B cell (primary cell): ENCODE measurements around the gene CATSPER1.

Experiments
- EZH2 ChIP-seq: IDR thresholded peaks from 2 replicates; pipeline ENCODE4 v1.6.1; 2012; ENCODE audit warnings: borderline replicate concordance, low read depth, mild to moderate bottlenecking, moderate library complexity, low read length; ENCODE audit not compliant: insufficient read depth, poor library complexity, severe bottlenecking
- TF ChIP-seq, protein P1 (sequence below): fragments of 200-600 bp; IDR thresholded peaks from one replicate; pipeline ENCODE4 v1.8.0; 2022; ENCODE audit warnings: antibody characterized with exemption, mild to moderate bottlenecking

- TF ChIP-seq, protein P1, sequence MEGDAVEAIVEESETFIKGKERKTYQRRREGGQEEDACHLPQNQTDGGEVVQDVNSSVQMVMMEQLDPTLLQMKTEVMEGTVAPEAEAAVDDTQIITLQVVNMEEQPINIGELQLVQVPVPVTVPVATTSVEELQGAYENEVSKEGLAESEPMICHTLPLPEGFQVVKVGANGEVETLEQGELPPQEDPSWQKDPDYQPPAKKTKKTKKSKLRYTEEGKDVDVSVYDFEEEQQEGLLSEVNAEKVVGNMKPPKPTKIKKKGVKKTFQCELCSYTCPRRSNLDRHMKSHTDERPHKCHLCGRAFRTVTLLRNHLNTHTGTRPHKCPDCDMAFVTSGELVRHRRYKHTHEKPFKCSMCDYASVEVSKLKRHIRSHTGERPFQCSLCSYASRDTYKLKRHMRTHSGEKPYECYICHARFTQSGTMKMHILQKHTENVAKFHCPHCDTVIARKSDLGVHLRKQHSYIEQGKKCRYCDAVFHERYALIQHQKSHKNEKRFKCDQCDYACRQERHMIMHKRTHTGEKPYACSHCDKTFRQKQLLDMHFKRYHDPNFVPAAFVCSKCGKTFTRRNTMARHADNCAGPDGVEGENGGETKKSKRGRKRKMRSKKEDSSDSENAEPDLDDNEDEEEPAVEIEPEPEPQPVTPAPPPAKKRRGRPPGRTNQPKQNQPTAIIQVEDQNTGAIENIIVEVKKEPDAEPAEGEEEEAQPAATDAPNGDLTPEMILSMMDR = no peak
- no peak for TF ChIP-seq EZH2
Measured at GRCh38 chr11:66017321-66017720, 9.0 kb downstream of the CATSPER1 start.
